GM19043 (cell line): Measurements from ENCODE around the gene MBD6.

Source experiments
- ATAC-seq: cut with Tn5 transposase; IDR thresholded peaks from one replicate; pipeline ENCODE4 v1.9.1; 2021; ENCODE audit warnings: low read depth; ENCODE audit not compliant: unreplicated experiment

MBD6 gene

DNA sequence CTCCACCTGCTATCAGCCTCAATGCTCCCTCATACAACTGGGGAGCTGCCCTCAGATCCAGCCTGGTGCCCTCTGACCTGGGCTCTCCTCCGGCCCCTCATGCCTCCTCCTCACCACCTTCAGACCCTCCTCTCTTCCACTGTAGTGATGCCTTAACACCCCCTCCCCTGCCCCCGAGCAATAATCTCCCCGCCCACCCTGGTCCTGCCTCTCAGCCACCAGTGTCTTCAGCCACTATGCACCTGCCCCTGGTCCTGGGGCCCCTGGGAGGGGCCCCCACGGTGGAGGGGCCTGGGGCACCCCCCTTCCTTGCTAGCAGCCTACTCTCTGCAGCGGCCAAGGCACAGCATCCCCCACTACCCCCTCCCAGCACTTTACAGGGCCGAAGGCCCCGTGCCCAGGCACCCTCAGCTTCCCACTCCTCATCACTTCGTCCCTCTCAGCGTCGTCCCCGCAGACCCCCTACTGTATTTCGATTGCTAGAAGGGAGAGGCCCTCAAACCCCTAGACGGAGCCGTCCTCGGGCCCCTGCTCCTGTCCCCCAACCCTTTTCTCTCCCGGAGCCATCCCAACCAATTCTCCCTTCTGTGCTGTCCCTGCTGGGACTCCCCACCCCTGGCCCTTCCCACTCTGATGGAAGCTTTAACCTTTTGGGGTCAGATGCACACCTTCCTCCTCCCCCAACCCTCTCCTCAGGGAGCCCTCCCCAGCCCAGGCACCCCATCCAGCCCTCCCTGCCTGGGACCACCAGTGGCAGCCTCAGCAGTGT is 3.2 kb downstream of the MBD6 start:
- no peak for ATAC-seq

DNA sequence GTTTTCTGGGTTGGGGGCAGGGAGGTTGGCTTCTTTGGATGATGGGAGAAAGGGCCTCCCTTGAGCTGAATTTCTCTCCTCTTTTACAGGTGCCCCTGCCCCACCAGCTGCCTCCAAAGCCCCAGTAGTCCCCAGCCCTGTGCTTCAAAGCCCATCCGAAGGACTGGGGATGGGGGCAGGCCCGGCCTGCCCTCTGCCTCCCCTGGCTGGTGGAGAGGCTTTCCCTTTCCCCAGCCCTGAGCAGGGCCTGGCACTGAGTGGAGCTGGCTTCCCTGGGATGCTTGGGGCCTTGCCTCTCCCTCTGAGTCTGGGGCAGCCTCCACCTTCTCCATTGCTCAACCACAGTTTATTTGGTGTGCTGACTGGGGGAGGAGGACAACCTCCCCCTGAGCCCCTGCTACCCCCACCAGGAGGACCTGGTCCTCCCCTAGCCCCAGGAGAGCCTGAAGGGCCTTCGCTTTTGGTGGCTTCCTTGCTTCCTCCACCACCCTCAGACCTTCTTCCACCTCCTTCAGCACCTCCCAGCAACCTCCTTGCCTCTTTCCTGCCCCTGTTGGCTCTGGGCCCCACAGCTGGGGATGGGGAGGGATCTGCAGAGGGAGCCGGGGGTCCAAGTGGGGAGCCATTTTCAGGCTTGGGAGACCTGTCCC is 4.0 kb downstream of the MBD6 start:
- ATAC-seq: no peak

DNA sequence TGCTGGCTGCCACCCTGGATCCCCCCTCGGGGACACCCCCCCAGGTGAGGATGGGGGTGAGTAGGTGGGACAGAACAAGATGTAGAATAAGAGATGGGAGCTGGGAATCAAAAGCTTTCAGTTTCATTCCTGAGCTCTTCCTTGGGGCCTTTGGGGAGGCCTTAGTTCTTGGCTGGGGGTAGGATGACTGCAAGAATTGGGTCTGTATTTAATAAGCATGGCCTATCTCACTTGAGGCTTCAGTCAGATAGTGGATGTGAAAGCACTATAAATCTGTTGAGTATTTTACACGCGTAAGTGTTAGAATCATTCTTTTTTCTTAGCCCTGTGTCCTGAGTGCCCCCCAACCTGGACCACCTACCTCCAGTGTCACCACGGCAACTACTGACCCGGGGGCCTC is 4.6 kb downstream of the MBD6 start:
- no peak for ATAC-seq

DNA sequence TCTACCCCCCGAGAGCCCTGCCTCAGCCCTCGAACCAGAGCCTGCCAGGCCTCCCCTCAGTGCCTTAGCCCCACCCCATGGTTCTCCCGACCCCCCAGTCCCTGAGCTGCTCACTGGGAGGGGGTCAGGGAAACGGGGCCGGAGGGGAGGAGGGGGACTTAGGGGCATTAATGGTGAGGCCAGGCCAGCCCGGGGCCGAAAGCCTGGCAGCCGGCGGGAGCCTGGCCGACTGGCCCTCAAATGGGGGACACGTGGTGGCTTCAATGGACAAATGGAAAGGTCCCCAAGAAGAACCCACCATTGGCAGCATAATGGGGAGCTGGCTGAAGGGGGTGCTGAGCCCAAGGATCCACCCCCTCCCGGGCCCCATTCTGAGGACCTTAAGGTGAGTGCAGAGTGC is 5.6 kb downstream of the MBD6 start:
- no peak for ATAC-seq

DNA sequence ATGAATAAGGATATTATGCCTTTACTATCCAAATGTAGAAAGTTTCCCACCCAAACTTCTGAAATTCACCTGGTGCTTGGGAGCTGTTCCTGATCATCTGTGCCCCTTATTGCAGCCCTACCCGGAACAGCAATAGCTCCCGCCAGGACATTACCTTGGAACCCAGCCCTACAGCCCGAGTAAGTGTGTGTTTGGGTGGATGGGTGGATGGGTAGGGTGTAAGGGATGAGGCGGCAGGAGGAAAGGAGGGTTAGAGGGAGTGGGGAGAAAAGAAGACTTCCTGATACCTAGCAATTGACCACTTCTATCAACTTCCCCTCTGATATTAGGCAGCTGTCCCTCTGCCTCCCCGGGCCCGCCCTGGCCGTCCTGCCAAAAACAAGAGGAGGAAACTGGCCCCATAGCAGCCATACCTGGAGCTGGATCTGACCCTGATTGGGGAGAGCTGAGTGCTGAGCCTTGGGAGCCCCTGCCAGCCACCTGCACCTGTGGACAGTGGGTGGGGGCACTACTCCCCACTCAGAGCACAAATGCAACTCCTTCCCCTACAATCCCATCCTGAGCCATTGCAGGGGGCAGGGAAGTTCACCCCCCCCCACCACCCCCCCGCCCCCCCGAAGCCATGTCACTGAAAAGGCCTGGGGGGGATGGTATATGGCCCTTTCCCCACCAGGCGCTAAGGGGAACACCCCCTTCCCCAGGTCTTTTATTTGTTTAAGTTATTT is 6.4 kb downstream of the MBD6 start:
- ATAC-seq: no peak

DNA sequence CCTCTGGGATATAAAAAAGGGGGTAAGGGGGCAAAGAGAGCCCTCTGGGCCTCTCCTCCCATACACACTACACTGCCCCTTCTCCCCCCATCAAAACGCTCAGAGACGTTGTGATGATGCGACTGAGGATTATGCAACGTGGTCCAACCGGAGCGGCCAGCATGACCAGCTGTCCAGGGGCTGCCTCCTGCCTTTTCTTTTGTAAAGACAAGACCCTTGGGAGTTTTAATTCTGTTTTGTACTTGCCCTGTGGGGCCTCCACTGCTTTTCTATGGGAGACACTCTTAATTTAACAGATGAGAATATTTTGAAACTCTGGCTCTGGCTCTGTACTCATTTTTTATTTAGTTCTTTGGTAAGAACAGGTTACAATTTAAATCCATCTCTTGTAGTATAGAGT is 7.2 kb downstream of the MBD6 start:
- ATAC-seq: no peak

DNA sequence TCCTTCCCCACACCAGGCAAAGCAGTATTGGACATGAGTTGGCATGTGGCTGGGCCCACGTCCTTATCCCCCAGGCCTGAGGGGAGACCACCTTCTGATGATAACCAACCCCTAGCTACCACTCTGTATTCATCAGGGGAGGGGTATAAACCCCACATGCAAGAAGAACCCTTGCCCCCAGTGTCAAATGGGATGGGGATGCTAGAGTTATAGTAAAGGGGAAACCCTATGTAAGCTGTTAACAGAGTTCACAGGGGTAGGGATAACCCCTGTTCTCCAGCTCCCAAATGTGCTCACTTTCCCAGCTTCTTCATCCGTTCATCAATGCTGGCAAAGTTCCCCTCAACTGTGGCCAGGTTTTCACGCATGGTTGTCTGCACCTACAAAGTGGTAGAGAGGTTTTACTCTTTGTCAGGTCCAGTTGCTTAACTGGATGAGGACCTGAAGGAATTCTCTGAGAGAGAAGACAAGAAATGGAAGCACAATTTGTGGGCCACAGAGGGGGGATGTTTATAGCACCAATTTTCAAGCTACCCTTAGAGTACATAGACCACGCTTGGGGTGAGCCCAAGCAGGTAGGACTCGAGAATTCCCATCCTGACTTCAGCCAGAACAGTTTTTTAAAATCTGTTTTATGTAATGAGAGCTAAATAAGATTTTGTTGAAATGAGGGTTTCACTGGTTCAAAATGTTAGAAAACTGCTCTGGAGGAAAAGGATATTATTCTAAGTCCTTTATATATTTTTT is 7.9 kb downstream of the MBD6 start:
- no peak for ATAC-seq

DNA sequence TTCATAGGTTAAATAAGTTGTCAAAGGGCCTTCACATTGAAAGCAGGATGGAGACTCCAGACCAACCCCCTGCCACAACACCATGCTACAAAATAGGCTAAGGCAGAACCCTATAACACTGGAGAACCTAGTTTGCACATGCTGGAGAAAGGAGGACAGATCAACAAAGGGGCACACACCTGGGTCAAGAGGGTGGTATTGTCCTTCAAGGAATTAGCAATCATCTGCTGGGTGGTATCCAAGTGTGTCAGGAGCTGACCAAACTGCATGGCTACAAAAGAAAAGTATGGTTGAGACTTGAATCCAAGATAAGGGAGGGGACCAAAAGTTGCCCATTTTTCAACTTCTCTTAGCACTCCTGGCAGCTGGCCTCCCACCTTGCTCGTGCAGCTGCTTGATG is 9.2 kb downstream of the MBD6 start:
- ATAC-seq: no peak

DNA sequence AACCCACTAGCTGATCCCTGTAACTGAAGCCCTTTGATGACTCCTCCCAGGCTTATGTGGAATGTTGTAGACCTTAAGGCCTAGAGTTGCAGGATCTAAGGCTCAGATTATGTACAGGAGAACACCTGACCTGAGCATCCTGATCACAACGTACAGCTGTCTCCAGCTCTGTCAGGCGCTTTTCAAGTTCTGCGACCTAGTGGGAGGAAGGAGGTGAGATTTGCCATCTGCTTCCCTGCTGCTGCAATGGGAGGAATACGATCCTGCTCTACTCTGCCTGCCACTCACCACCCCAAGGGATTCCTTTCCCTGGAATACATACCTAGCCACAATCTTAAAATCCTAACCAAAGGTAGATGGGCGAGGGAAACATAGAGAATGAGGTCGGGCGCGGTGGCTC is 10.5 kb downstream of the MBD6 start:
- no peak for ATAC-seq

DNA sequence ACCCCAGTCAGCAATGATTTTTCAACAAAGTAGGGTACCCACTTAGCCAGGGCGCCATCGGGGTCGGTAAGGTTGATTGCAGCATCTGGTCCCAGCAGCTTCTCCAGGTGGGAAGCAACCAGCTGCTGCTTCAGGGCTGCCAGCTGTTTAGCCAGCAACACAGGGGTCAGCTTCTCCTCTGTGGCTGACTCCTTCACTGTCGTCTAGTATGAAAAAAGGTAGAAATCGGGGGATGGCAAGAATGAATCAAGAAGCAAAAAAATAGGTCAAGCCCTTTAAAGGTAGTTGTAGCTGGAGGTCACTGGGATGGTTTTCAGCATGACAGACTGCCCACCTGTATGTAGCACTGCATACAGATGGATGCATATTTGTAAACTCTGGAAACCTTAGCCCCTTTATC is 11.6 kb downstream of the MBD6 start:
- no peak for ATAC-seq

DNA sequence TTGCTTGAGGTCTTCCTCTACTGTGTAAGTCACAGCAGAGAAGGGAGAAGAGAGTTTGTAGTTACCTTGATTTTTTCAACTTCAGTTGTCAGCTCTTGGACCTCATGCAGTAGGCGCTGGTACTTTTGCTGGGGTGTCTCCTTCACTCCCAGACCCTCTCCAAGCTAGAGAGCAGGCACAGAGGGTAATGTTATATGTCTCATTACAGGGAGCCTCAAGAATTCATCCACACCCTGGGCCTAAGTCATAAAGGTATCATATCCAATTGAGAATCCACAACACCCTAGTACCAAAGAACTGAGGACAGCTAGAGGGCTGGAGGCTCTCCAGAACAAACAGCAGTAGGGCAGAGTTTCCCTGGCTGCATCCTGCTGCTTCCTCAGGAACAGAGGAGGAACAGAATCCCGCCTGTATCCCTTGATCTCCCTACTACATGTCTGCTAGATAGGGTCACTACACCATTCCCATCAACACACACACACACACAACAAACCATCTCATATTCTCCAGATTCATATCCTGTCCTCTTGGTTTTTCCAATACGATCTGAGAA is 12.4 kb downstream of the MBD6 start:
- no peak for ATAC-seq

DNA sequence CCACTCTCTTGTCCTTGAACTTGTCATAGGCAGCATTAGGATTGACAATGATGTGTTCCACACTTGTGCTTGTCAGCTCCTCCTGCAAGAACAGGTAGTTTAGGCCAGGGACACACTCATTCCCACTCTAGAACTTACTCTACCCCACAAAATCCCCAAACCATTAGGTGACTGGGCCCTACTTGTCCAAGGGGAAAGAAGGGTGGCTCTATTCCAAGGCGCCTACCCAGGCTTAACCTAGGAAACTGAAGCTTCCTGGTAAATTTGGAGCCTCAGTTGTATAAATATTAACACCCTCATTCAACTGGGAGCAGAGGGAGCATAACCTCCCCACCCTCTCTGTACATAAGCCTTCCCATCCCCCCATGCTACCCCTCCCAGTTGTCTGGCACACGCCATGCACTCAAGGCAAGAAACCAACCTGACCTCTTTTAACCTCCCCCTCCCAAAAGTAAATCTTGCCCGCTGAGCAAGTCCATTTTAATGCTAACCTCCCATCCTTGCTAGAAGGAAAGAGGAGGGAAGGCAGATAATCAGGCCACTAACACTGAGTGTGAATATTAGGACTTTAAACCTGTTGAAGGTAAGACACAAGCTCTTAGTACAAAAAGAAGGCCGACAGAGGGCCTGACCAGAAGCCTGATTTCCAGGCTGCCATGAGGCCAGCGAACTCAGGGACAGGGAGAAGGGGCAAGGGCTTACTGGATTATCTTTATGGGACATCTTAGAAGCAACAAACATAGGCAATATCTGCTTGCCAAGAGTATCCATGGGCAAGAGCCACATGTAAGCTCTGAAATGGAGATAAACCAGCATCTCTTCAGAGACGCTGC is 13.4 kb downstream of the MBD6 start:
- no peak for ATAC-seq

DNA sequence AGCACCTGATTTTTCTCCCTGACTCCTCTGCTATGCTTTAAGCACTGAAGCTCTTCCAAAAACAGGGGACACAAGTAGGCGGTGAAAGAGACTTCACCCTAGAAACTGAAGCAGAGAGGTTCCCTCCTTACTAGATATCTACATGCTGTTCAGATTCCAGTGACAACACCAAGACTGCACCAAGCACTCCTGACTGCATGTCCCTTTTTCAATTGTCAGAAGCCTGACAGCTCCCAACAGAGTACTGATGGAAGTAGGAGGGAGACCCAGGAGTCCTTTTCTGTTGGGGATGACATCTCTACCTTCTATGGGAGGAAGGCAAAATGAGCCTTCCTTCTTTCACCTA is 13.9 kb downstream of the MBD6 start:
- no peak for ATAC-seq

DNA sequence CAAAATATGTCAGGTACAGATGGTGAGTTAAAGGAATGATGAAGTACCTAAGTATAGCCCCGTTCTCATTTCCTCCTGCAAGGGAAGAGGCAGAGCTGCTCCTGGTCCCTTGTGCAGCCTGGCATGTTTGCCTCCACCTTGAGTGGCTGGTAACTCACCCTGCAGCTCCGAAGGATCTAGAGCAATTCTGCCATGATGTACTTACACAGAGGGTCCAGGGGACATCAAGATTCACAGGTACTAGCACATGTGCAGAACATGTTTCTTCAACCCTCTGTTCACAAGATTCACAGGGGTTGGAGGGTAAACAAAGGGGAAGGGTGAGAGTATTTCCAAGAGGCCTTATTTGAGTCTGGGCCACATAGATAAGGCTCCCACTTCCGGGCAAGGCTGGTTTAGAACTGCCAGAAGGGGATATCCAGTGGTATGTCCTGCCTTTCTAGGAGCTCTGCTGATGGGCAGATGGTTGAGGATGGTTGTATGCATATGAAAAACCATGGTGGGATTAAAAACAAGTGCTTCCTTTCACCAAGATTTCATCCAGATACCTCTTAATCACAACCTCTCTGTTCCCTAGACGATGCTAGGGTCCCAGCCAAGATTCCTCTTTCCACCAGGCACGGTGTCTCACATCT is 16.6 kb downstream of the MBD6 start:
- no peak for ATAC-seq

DNA sequence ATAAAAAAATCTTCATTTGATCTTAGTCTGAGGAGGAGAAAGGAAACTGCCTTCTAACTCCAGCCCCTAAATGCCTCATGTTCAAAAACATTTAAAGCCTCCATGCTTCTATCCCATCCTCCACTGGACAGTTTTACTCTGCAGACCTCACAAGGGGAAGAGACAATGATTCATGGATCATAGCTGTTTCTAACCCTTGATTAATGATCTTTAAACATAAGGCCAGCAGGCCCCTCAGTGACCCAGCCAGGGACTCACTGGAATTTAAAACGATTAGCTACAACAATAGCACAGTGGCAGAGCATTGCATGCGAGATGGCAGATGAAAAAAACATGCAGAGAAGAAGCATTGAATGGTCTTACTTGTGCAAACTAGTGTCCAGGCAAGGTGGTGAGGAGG is 18.4 kb downstream of the MBD6 start:
- no peak for ATAC-seq

DNA sequence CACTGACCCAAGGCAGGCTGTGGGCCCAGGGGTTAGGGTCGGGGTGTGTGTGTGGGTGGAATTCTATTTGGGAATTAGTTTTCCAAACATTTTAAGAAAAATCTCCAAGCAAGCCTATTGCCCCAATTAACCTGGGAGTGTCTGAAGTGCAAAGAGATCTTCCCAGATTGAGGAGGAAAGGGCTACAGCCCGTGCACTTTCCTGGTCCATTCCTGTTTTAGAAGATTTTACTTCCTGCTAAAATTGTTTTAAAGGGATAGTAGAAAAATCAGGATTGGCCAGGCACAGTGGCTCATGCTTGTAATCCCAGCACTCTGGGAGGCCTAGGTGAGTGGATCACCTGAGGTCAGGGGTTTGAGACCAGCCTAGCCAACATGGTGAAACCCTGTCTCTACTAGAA is 19.1 kb downstream of the MBD6 start:
- ATAC-seq: no peak

DNA sequence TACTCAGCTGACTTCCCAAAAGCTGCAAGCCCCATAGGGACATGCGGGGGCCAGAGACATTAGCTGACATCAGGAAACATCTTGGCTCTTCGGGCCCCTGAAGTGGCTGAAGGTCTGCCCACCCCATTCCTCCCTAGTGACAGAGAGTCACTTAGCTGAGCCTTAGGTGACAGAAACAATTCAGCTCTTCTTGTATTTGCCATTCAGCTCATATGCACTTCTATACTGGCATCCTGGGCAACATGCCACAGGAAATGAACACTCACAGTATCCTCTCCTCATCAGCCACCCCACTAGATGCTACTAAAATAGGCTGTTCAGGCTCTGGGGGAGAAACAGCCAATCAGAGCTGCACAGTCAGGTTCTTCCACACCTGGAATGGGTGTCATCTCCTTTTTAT is 21.0 kb downstream of the MBD6 start:
- no peak for ATAC-seq

DNA sequence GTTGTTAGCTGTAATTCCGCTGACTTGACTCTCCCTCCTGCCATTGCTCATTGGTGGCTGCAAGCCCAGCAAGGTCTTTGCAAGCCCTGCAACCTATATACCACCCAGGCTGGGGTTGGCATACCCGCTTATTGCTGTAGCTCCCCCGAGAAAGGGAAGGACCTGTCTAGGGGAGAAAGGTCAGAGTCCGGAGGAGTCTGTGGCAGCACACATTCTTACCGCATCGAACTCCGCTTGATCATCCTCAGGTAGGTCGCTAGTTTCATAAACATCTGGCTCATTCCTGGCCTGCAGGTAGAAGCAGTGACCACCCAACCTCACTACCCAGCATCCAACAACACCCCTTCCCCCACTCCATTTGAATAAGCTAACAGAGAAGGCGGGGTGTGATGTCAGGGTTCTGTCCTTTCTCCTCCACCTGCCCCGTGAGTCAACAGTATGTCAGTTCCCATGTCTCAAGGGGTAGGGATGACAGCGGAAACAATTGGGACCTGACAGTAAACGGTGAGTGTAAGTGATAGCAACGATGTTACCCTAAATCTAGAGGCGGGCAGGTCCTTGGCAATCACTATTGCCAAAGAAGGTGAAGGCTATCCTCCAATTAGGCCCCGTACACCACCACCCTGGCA is 23.3 kb downstream of the MBD6 start:
- no peak for ATAC-seq
